ENCODE results near the gene EXOSC9.

The EXOSC9 gene

GRCh38 chr4:121827853-121828252 lies 26.7 kb downstream of the EXOSC9 start:
- no peak for DNase-seq

GRCh38 chr4:121829511-121829910 lies 28.4 kb downstream of the EXOSC9 start:
- no peak for DNase-seq

GRCh38 chr4:121838136-121838535 lies 37.0 kb downstream of the EXOSC9 start:
- no peak for DNase-seq

- DNase-seq = no peak
Observed at GRCh38 chr4:121842862-121843261, 41.7 kb downstream of the EXOSC9 start.

GRCh38 chr4:121846662-121847061 lies 45.5 kb downstream of the EXOSC9 start:
- no peak for DNase-seq

- DNase-seq = no peak
Observed at GRCh38 chr4:121851354-121851753, 50.2 kb downstream of the EXOSC9 start.

GRCh38 chr4:121860121-121860520 lies 59.0 kb downstream of the EXOSC9 start:
- DNase-seq = no peak

GRCh38 chr4:121861426-121861825 lies 60.3 kb downstream of the EXOSC9 start:
- no peak for DNase-seq

GRCh38 chr4:121863799-121864198 lies 62.7 kb downstream of the EXOSC9 start:
- no peak for DNase-seq

All from NCI-H2171 (cell line).